NT2/D1 (cell line): ENCODE measurements around the gene MROH9.

ENCODE experiments used
- YY1 ChIP-seq: IDR thresholded peaks from 2 replicates; pipeline ENCODE4 v1.6.1; 2011; ENCODE audit not compliant: insufficient read length, insufficient read depth
- ZNF274 ChIP-seq: IDR thresholded peaks from 2 replicates; pipeline ENCODE4 v1.6.1; 2011; ENCODE audit warnings: mild to moderate bottlenecking, low read depth, low read length

DNA sequence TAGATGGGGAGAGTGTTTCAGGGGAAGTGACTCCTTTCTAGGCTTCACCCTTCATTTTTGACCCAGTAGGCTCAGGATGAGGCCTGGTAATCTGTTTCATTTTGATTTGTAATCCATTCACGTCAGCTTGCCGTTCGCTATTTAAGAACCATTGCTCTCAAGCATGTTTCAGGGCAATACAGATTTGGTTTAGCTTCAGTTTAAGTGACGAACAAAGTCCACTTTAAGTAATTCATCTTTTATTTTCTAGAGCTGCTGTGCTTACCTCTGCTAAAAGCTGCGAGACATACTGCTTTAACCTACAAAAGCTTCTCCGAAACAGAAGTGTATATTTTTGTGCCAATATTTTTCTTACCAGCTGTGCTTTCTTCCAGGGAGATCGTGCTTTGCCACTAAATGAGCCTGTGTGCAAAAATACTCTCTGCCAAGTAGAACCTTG is 146.4 kb downstream of the MROH9 start:
- TF ChIP-seq YY1 (no peak), ZNF274 (no peak)
